PC-3 (cell line): ENCODE data around the gene PLPPR5. TPM values are rescaled to one million over a fixed set of nuclear protein-coding genes. Genes with fewer than 3 reads are reported as not detected.

Experiments
- ATAC-seq: fragments of 200-7000 bp; cut with Tn5 transposase; 2 replicates; pipeline ENCODE4 v1.9.1; 2020; ENCODE audit warnings: mild to moderate bottlenecking, moderate library complexity
- BruUV-seq: library from RNA; stranded (reverse); fragments of 400-500 nt; replicated peaks from 2 replicates; lab custom pipeline; 2021; lab: Mats Ljungman, UMichigan
- CTCF ChIA-PET: fragments of 300-600 bp; sonication (Branson Sonifier 250); formaldehyde crosslinking; loops from one replicate; lab custom pipeline; 2022; ENCODE audit warnings: antibody characterized with exemption; lab: Charles Lee
- POLR2A ChIA-PET: fragments of 300-600 bp; sonication (Branson Sonifier 250); formaldehyde crosslinking; loops from one replicate; lab custom pipeline; 2022; ENCODE audit warnings: antibody characterized with exemption; ENCODE audit not compliant: unreplicated experiment; lab: Charles Lee
- DNase-seq: peaks from one replicate; pipeline ENCODE4 v3.0.0-alpha.2; 2015
- H2AFZ ChIP-seq: fragments of 300-600 bp; sonication (generic); 2 replicates; pipeline ENCODE4 v1.6.0; 2016; ENCODE audit warnings: antibody characterized with exemption, low read length
- H3F3A ChIP-seq: fragments of 300-600 bp; sonication (generic); one replicate; pipeline ENCODE4 v1.6.0; 2017; ENCODE audit warnings: antibody characterized with exemption, low read length, control low read depth, mild to moderate bottlenecking; ENCODE audit not compliant: unreplicated experiment
- H3K27ac ChIP-seq: fragments of 300-600 bp; sonication (generic); 2 replicates; pipeline ENCODE4 v1.5.1; 2016; ENCODE audit warnings: mild to moderate bottlenecking, low read length
- H3K27me3 ChIP-seq: fragments of 300-600 bp; sonication (generic); 2 replicates; pipeline ENCODE4 v1.6.1; 2016; ENCODE audit warnings: low read length, mixed read lengths
- H3K36me3 ChIP-seq: fragments of 300-600 bp; sonication (generic); 2 replicates; pipeline ENCODE4 v1.6.1; 2016; ENCODE audit warnings: low read depth, mixed run types, low read length, mixed read lengths
- H3K4me1 ChIP-seq: fragments of 300-600 bp; sonication (generic); 2 replicates; pipeline ENCODE4 v1.5.1; 2016; ENCODE audit warnings: low read length; ENCODE audit not compliant: insufficient read depth
- H3K4me2 ChIP-seq: fragments of 300-600 bp; sonication (generic); 2 replicates; pipeline ENCODE4 v1.6.0; 2016; ENCODE audit warnings: low read length
- H3K4me3 ChIP-seq: fragments of 300-600 bp; sonication (generic); 2 replicates; pipeline ENCODE4 v1.5.1; 2016; ENCODE audit warnings: mild to moderate bottlenecking, low read length, mixed read lengths
- H3K79me2 ChIP-seq: fragments of 300-600 bp; sonication (generic); 2 replicates; pipeline ENCODE4 v1.6.1; 2017; ENCODE audit warnings: low read length, mixed read lengths
- H3K9ac ChIP-seq: fragments of 300-600 bp; sonication (generic); 2 replicates; pipeline ENCODE4 v1.6.0; 2016; ENCODE audit warnings: mild to moderate bottlenecking, low read length
- H3K9me2 ChIP-seq: fragments of 300-600 bp; sonication (generic); replicated peaks from 2 replicates; pipeline ENCODE4 v1.6.1; 2016; ENCODE audit warnings: mixed run types, low read length, mixed read lengths
- H3K9me3 ChIP-seq: fragments of 300-600 bp; sonication (generic); 2 replicates; pipeline ENCODE4 v1.6.1; 2016; ENCODE audit warnings: low read length, mixed read lengths
- H4K20me1 ChIP-seq: fragments of 300-600 bp; sonication (generic); 2 replicates; pipeline ENCODE4 v1.6.1; 2016; ENCODE audit warnings: low read length, mixed read lengths
- EZH2 ChIP-seq: fragments of 300-600 bp; sonication (generic); IDR thresholded peaks from one replicate; pipeline ENCODE4 v1.6.1; 2017; ENCODE audit warnings: antibody characterized with exemption, mild to moderate bottlenecking, low read length; ENCODE audit not compliant: unreplicated experiment
- EZH2phosphoT487 ChIP-seq: fragments of 300-600 bp; sonication (generic); IDR thresholded peaks from 2 replicates; pipeline ENCODE4 v1.6.1; 2018; ENCODE audit warnings: mild to moderate bottlenecking, antibody characterized with exemption, low read length, borderline replicate concordance
- intact Hi-C: fragments of 100-400 bp; cut with micrococcal nuclease; formaldehyde crosslinking; loops from 2 replicates; pipeline ENCODE4 v1.9.0; 2023
- total RNA-seq: library from RNA; depleted of rRNA; stranded (reverse); fragments of >200 nt; gene quantifications from 2 replicates; pipeline ENCODE4 v1.2.3, GENCODE V29; 2014
- TF ChIP-seq, protein P1 (sequence below): fragments of 300-600 bp; sonication (generic); conservative IDR thresholded peaks from 2 replicates; pipeline ENCODE4 v1.5.1; 2017; ENCODE audit warnings: antibody characterized with exemption, low read depth, mild to moderate bottlenecking, low read length

PLPPR5 gene
- total RNA-seq, 1 experiment from 2014 or later: 2.1 TPM

DNA sequence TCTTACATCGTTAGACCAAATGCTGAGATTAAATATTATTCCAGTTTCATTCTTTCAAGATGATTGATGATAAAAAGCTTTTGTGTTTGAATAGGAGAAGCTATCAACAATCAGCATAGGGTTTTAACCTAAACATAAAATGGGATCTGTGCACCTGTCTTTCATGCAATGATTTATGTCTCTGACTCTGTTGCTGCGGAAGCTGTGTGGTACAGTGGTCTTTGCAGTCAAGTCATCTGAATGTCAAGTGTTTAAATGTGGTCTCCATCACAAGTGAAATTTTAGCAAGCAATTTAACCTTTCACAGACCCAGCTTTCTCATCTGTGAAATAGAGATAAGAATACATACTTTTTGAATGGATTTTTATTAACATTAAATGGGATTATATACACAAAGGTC, 107.2 kb downstream of the PLPPR5 start:
- Histone ChIP-seq H3K4me2 (no peak overlapping the region), H3K27ac (no peak overlapping the region), H3K9me2 (no peaks in the 10 kb centered on the region), H3K4me1 (peaks cover 7% of the 10 kb centered on the region), H3K36me3 (no peaks in the 10 kb centered on the region), H3K9ac (no peak overlapping the region), H3K79me2 (no peaks in the 10 kb centered on the region), H3K4me3 (no peak overlapping the region), H3K27me3 (no peaks in the 10 kb centered on the region), H2AFZ (no peak overlapping the region), H3K9me3 (no peaks in the 10 kb centered on the region), H4K20me1 (no peaks in the 10 kb centered on the region), H3F3A (no peaks in the 10 kb centered on the region)
- no TSS peak for BruUV-seq
- no peak for DNase-seq
- ChIA-PET POLR2A (no interaction called here), CTCF (no interaction called here)
- TF ChIP-seq, protein P1, sequence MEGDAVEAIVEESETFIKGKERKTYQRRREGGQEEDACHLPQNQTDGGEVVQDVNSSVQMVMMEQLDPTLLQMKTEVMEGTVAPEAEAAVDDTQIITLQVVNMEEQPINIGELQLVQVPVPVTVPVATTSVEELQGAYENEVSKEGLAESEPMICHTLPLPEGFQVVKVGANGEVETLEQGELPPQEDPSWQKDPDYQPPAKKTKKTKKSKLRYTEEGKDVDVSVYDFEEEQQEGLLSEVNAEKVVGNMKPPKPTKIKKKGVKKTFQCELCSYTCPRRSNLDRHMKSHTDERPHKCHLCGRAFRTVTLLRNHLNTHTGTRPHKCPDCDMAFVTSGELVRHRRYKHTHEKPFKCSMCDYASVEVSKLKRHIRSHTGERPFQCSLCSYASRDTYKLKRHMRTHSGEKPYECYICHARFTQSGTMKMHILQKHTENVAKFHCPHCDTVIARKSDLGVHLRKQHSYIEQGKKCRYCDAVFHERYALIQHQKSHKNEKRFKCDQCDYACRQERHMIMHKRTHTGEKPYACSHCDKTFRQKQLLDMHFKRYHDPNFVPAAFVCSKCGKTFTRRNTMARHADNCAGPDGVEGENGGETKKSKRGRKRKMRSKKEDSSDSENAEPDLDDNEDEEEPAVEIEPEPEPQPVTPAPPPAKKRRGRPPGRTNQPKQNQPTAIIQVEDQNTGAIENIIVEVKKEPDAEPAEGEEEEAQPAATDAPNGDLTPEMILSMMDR: no peak
- TF ChIP-seq EZH2phosphoT487: no peak
- no peak for TF ChIP-seq EZH2
- intact Hi-C loops: no loop called here
- ATAC-seq: no peak

DNA sequence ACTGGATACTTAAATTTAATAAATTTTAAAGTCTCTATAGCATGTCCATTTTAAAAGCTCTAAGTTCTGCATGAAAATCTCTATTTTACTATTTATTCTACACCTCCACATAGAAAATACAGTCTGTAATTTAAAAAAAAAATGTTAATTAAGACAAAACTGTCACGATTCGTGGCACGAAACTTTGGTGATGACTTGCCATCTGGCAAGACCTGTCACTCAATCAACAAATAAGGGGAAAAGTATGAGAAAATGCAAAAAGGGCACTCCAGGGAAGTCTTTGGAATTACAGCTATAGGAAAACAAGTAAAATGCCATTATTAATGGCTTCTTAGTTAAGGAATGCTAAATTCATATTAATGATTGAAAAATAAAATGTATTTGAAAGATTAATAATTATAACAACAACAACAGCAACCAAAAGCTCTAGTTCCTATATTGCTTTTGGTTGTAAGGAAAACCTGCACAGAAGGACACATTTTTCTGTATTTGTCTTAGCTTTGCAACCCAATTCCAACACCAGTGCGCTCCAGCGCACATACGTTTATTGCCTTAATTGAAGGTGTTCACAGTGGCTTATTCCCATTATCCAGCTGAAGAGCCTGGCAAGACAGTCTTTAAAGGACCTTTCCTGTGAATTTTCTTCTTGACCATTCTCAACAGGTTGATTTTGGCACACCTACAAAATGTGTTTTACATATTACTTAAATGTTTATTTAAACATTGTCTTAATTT, 107.8 kb downstream of the PLPPR5 start:
- peaks cover 1% of the 10 kb centered on the region; the same call in 1 of the 2 replicates for H3K4me1 ChIP-seq
- H3K27me3 ChIP-seq: no peaks in the 10 kb centered on the region
- no peak overlapping the region for H3K4me3 ChIP-seq
- H3K9ac ChIP-seq: no peak overlapping the region
- ChIA-PET CTCF (no interaction called here), POLR2A (no interaction called here)
- H3K9me2 ChIP-seq: no peaks in the 10 kb centered on the region
- TF ChIP-seq EZH2 (no peak), EZH2phosphoT487 (no peak)
- TF ChIP-seq, protein P1: no peak
- intact Hi-C loops: no loop called here
- no peaks in the 10 kb centered on the region for H4K20me1 ChIP-seq
- H3F3A ChIP-seq: no peaks in the 10 kb centered on the region
- no peaks in the 10 kb centered on the region for H3K79me2 ChIP-seq
- no TSS peak for BruUV-seq
- H2AFZ ChIP-seq: no peak overlapping the region
- H3K4me2 ChIP-seq: no peak overlapping the region
- H3K9me3 ChIP-seq: no peaks in the 10 kb centered on the region
- DNase-seq: no peak
- H3K27ac ChIP-seq: no peak overlapping the region
- no peaks in the 10 kb centered on the region for H3K36me3 ChIP-seq
- ATAC-seq: no peak

DNA sequence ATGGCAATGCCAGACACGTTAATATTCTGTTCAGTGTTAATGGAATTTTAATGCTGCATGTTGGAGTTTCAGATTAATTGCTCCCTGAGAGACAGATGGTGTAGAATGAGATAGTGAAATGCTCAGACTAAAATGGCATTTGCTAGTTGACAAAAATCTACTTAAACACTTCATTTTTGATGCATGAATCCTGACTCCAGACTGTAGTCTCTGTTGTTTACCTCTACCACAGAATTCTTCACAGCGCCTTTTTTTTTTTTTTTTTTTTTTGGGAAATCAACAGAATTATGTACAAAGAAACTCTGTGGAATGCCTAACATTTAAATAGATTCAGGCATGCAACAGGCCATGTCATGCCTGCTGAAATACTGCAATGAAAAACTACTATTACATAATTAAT, 111.3 kb downstream of the PLPPR5 start:
- no peak overlapping the region for H3K27ac ChIP-seq
- H3K4me1 ChIP-seq: no peaks in the 10 kb centered on the region
- no peaks in the 10 kb centered on the region for H3K79me2 ChIP-seq
- BruUV-seq: no TSS peak
- DNase-seq: no peak
- H3K4me2 ChIP-seq: no peak overlapping the region
- ChIA-PET POLR2A (no interaction called here), CTCF (no interaction called here)
- no peaks in the 10 kb centered on the region for H3K27me3 ChIP-seq
- no peak for ATAC-seq
- no peak overlapping the region for H2AFZ ChIP-seq
- H3F3A ChIP-seq: no peaks in the 10 kb centered on the region
- no peaks in the 10 kb centered on the region for H4K20me1 ChIP-seq
- H3K9ac ChIP-seq: no peak overlapping the region
- H3K9me3 ChIP-seq: no peaks in the 10 kb centered on the region
- H3K4me3 ChIP-seq: no peak overlapping the region
- TF ChIP-seq, protein P1: no peak
- no peak for TF ChIP-seq EZH2
- no peak for TF ChIP-seq EZH2phosphoT487
- intact Hi-C loops: no loop called here
- H3K36me3 ChIP-seq: no peaks in the 10 kb centered on the region
- no peaks in the 10 kb centered on the region for H3K9me2 ChIP-seq
